GM12864 (cell line): ENCODE results near the gene ZDHHC18.
A peak's percentile ranks its signal among the peaks of the same experiment; 100 is the strongest.

Experiments
- DNase-seq: peaks from one replicate; pipeline ENCODE4 v3.0.0-alpha.2; 2011; ENCODE audit warnings: low read depth
- H3K4me3 ChIP-seq: 2 replicates; pipeline ENCODE4 v1.5.1; 2011; ENCODE audit warnings: mild to moderate bottlenecking, low read depth, low read length, control low read depth
- CTCF ChIP-seq: IDR thresholded peaks from 2 replicates; pipeline ENCODE4 v1.5.1; 2011; ENCODE audit warnings: low read depth, mild to moderate bottlenecking, moderate library complexity, low read length, control low read depth, inconsistent platforms; ENCODE audit errors: missing control alignments

Gene ZDHHC18

GRCh38 chr1:26848499-26848898 is 22.0 kb downstream of the ZDHHC18 start:
- H3K4me3 ChIP-seq, result no peak overlapping the region
- TF ChIP-seq CTCF, result no peak
- no peak for DNase-seq

GRCh38 chr1:26848941-26849774 is 22.7 kb downstream of the ZDHHC18 start:
- H3K4me3 ChIP-seq, result no peak overlapping the region
- no peak for TF ChIP-seq CTCF
- DNase-seq, result no peak

GRCh38 chr1:26851106-26851684 is 24.7 kb downstream of the ZDHHC18 start:
- peak; percentile 6 for TF ChIP-seq CTCF
- no peak overlapping the region for H3K4me3 ChIP-seq
- no peak for DNase-seq

GRCh38 chr1:26852701-26853100 is 26.2 kb downstream of the ZDHHC18 start:
- H3K4me3 ChIP-seq, result no peak overlapping the region
- no peak for TF ChIP-seq CTCF
- no peak for DNase-seq

GRCh38 chr1:26853156-26853555 is 26.7 kb downstream of the ZDHHC18 start:
- peak; percentile 78 for TF ChIP-seq CTCF
- DNase-seq, result no peak
- H3K4me3 ChIP-seq, result no peak overlapping the region

- no peak for DNase-seq
Observed at GRCh38 chr1:26853600-26853999, 27.1 kb downstream of the ZDHHC18 start.

More at GRCh38 chr1:26853600-26853999, 27.1 kb downstream of the ZDHHC18 start:
- TF ChIP-seq CTCF, result no peak
- H3K4me3 ChIP-seq, result no peak overlapping the region
